Right ventricle myocardium superior (tissue), 1 donor: ENCODE measurements around the gene P4HTM. TPM values are rescaled to one million over a fixed set of nuclear protein-coding genes. Genes with fewer than 3 reads are reported as not detected.

ENCODE experiments used
- ATAC-seq: fragments of 200-7000 bp; cut with Tn5 transposase; one replicate; pipeline ENCODE4 v1.9.1; 2020; ENCODE audit warnings: mild to moderate bottlenecking; ENCODE audit not compliant: poor library complexity
- DNase-seq: peaks from one replicate; pipeline ENCODE4 v3.0.0-alpha.2; 2020
- intact Hi-C: fragments of 100-400 bp; cut with DNase I; formaldehyde crosslinking; loops from one replicate; pipeline ENCODE4 v1.11.2; 2022
- total RNA-seq: library from RNA; stranded (reverse); fragmentation: NEBNext Ultra II Directional; extraction: Animal tissue kit (Norgen Biotek cat#: 25700); gene quantifications from one replicate; pipeline ENCODE4 v1.2.1, GENCODE V29; 2021
- donor health status: DM: no; HTN: yes; CAD: no; lungs with severe emphysema.

P4HTM gene
- total RNA-seq, 1 donor from 2014 or later, result 25.1 TPM

DNA sequence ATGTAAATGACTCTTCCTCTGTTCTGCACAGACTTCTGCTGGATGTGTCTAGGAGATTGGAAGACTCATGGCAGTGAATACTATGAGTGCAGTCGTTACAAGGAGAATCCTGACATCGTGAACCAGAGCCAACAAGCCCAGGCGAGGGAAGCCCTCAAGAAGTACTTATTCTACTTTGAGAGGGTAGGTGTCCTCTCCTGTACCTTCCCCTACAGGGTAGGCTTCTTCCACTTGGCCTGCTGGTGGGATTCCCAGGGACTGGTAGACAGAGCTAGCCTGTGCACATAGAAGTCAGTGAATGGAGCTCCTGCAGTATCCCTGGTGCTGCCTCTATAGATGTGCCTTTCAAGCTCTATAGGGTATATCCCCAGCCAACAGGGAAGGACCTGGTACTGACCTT lies 10.6 kb upstream of the P4HTM start:
- intact Hi-C loops, result no loop called here
- DNase-seq, result no peak
- ATAC-seq, result no peak

DNA sequence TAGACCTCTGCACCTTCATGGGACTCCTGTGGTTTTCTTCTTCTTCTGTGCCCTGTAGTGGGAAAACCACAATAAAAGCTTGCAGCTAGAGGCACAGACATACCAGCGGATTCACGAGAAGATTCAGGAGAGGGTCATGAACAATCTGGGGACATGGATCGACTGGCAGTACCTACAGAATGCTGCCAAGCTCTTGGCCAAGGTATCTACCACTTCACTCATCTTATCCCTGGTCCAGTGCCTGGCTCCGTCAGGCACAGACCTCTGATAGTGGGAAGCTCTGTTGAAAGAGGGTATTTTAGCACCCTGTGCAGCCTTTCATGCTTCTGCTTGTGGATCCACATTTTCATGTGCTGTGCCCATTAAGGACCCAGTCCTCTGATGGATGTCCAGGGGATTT lies 9.7 kb upstream of the P4HTM start:
- intact Hi-C loops, result no loop called here
- ATAC-seq (peak; percentile 66), DNase-seq (no peak)

DNA sequence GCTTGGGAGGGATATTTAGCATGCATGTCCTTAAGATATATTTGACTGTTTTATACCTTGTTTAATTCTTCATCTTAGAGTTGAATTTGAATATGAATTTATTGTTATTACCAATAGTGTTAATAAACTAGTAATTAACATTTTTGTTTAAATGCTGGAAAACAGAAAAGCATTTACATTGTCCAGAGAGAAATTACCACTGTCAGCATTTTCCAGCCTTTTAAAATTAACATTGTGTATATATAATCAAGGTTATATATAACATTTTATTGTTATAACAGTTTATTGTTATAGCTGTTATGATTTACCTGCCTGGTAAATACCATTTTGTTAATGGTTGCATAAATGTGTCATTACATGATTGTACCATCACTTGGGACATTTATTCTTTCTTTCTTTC lies 8.0 kb upstream of the P4HTM start:
- intact Hi-C loops, result no loop called here
- ATAC-seq (no peak), DNase-seq (no peak)

DNA sequence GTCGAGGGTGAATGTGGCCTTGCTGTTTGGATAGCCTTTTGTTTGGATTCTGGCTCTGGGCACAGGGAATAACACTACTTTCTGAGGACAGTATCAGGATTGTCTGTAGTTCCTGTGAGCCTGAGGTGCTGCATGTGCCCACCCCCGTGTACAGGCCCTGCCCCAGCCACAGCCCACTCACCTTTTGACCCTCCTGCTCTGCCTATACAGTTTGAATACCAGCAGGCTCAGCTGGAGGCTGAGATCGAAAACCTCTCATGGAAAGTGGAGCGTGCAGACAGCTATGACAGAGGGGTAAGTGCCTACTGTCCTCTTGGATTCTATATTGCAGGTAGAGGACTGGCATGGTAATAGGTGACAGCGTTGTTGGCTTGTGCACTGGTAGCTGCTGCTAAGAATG lies 7.4 kb upstream of the P4HTM start:
- ATAC-seq (no peak), DNase-seq (no peak)
- intact Hi-C loops, result no loop called here

DNA sequence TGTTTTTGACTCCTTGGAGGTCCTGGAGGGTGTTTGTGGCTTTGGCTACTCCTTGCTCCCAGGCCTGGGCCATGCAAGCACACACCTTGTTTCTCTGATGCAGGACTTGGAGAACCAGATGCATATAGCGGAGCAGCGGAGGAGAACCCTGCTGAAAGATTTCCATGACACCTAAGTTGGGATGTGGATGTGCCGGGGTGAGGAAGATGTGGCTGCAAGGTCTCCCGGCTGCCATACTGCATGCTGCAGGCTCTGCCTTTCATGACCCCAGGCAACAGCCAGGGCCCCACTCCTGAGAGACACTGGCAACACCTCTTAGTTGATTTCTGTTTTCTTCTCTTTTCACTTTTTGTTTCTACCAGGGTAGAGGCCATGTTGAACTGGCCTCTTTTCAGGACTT lies 6.9 kb upstream of the P4HTM start:
- ATAC-seq (no peak), DNase-seq (no peak)
- intact Hi-C loops, result no loop called here

DNA sequence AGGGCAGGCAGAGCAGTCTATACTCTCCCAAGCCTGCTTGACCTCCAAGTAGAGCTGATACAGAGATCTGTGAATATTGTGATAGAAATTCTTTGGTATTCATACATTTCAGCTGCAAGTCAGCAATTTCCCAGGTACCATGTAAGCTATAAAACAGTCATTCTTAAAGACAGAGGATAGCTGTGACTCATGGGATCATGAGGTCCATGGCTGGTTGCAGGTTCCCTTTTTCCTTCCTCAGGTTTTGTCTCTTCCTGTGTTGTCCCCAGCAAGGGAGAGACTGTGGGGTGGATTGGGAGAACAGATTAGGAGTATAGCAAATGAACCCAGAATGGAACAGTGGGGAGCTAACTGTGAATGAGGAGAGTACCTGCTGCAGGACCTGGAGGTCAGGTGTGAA lies 5.4 kb upstream of the P4HTM start:
- intact Hi-C loops, result no loop called here
- no peak for DNase-seq
- no peak for ATAC-seq

DNA sequence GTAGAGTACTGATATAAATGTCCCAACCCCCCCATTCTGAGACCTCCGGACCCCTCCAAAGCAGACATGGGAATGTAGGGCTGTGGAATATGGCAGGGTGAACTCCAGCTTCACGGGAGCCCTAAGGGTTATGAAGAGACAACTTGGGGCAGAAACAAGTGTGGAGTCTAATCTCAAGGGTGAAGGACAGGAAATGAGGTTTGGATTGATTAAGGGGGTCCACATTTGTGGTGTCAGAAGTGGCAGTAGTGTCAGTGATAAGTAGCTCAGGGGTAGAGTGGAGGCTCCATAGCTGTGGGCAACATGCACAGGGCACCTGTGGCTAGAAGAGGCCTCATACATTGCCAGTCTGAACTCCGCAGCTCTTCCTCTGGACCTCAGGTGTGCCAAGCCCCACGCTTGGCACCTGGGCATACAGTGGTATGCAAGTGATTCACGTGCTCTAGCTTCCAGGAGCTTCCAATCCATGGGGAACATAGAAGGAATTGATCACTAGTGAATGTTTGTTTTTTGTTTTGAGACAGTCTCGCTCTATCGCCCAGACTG lies 4.1 kb upstream of the P4HTM start:
- intact Hi-C loops, result no loop called here
- ATAC-seq, result no peak
- no peak for DNase-seq

DNA sequence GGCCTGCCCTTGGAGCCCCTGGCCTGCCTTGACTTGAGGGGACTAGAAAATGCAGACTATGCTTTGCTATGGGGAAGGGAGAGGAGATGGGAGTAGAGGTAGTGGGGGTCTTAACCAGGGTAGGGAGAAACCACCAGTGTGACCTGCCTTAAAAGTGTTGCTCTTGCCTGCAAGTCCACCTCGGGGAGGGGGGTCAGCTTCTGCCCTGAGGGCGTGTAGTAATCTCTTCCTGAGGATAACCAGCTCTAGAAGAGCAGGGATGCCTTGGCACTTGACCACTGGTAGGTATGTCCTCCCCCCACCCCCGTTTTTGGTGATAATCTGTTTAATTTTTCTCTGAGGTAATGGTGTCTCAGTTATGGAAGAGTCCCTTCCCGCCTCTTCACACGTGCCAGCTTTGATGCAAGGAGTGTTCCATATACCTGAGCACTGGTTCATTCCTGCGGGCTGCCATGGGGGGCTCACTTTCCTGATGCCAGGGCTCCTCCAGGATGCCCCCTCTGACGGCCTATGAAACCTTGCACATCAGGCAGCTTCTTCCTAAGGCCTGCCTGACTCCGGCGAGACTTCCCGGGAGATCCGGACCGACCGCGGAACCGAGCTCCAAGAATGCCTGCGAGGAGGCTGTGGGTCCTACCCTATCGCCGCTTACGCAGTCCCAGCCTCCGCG lies 780 bp upstream of the P4HTM start:
- no peak for DNase-seq
- ATAC-seq, result no peak
- intact Hi-C loops, result no loop called here

DNA sequence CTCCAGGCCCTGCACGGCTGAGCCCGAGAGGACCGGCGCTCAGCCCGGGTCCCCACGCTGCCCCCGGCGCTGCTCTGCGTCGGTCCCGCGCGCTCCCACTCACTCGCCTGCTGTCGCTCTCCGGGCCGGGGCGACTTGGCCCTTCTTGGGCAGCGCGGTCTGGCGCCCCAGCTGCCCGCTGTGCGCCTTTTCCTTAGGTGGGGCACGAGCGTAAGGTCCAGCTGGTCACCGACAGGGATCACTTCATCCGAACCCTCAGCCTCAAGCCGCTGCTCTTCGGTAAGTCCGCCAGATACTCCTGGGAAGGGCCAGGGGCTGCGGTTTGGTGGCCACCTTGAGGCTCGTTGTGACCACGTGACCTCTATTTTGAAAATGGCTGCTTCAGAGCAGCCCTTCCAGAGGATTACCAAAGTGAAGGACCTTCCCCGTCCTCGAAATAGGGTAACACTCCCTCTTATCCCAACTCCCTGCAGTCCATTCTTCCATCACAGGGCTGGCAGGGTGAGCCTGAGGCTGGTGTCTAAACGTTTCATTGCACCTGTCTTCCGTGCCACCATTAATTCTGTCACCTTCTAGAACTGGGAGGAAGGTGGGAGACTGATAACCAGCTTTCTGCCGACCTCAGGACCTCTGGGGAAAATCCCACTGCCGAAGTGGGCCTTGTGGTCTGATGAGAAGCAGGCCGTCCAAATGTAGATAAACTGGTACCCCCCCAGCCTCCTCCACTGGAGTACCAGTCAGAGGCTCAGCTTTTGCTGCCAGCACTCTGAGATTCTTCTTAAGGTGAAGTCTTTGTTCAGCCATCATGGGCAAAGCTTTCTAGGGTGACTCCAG lies 812 bp downstream of the P4HTM start:
- intact Hi-C loops, result loop anchor here (10.0 kb wide), 1 partner anchor 454 kb away; no protein-coding TSS in a partner anchor
- ATAC-seq, result peak; percentile 32
- DNase-seq, result no peak

DNA sequence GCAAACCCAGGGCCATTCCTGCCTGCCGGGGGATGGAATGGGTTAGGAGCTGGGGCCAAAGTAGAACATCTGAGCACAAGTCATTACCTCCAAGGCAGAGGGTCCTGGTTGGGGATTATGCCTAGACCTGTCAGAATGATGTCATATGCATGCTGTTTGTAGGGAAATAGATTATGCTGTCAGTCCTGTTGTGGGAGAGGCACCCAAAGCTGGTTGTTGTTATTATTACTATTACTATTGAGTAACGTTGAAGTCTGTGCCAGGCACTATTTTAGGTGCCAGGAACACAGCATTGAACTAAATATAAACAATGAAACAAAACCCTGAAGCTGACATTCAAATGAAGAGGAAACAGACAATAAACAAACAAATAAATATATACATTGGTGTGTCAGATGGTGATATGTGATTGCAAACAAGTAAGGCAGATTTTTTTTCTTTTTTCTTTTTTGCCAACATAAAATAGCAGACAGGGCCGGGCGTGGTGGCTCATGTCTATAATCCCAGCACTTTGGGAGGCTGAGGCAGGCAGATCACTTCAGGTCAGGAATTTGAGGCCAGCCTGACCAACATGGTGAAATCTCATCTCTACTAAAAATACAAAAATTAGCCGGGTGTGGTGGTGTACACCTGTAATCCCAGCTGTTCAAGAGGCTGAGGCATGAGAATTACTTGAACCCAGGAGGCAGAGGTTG lies 2.0 kb downstream of the P4HTM start:
- DNase-seq, result no peak
- no peak for ATAC-seq
- intact Hi-C loops, result loop anchor here (10.0 kb wide), 1 partner anchor 453 kb away; no protein-coding TSS in a partner anchor

DNA sequence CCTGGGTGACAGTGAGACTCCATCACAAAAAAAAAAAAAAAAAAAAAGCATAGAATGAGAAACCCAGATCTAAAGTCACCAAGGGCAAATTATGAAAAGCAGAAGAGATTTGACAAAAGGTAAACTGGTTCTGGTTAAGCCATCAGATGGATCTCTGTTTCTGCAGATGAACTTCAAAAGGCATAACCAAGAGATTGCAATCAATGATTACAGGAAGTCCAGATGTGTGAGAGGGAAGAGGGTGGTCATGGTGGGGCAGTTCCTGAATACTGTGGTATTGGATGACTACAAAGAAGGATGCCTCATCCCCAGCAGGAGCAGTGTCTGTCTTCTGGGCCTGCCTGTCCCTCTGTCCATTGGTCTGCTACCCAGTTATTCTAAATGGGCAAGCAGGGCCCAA lies 3.8 kb downstream of the P4HTM start:
- ATAC-seq, result no peak
- intact Hi-C loops, result loop anchor here (10.0 kb wide), 1 partner anchor 451 kb away; no protein-coding TSS in a partner anchor

DNA sequence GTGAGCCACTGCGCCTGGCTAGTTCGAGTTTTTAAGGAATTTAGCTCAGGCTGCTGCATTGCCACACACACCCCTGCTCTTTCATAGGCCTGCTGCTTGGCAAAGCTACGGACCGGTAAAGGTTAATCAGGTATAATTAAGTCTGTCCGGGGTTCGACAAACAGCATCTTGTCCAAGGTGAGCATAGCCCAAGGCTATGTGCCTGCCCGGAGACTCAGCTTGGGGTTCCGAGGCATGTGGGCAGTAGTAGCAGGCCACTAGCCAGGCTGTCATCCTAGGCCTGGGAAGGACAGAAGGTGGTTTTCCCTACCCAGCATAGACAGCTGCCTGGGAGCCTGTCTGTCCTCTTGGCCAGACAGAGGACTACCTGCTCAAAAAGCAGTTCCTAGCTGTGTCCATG lies 6.6 kb downstream of the P4HTM start:
- ATAC-seq (no peak), DNase-seq (no peak)
- intact Hi-C loops, result loop anchor here (10.0 kb wide), 1 partner anchor 448 kb away; no protein-coding TSS in a partner anchor

More for the DNA sequence above, 3.8 kb downstream of the P4HTM start:
- DNase-seq, result no peak

DNA sequence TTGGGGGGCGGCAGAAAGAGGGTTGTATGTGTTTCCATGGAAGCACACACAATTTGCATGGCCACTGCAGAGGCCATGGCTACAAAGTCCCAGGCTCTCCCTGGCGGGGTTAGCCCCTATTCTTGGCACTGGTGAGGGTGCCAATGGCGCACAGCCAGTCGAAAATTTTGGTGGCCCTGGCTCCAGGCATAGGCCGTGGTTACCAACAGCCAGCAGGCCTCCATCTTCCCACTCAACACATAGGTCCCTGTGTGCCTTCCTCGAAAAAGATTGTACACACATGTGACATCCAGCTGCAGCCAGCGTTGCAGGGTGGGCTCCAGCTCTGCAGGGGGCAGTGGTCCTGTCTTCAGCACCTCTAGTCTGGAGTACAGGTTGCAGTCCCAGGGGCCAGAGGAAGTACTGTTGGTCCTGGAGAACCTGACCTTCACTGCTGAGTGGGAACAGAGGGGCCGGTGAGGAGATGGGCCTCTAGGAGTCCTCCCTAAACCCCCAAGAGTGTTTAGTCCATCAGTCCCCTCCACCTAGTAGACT lies 7.1 kb downstream of the P4HTM start:
- ATAC-seq, result no peak
- DNase-seq, result no peak
- intact Hi-C loops, result loop anchor here (10.0 kb wide), 1 partner anchor 448 kb away; no protein-coding TSS in a partner anchor

DNA sequence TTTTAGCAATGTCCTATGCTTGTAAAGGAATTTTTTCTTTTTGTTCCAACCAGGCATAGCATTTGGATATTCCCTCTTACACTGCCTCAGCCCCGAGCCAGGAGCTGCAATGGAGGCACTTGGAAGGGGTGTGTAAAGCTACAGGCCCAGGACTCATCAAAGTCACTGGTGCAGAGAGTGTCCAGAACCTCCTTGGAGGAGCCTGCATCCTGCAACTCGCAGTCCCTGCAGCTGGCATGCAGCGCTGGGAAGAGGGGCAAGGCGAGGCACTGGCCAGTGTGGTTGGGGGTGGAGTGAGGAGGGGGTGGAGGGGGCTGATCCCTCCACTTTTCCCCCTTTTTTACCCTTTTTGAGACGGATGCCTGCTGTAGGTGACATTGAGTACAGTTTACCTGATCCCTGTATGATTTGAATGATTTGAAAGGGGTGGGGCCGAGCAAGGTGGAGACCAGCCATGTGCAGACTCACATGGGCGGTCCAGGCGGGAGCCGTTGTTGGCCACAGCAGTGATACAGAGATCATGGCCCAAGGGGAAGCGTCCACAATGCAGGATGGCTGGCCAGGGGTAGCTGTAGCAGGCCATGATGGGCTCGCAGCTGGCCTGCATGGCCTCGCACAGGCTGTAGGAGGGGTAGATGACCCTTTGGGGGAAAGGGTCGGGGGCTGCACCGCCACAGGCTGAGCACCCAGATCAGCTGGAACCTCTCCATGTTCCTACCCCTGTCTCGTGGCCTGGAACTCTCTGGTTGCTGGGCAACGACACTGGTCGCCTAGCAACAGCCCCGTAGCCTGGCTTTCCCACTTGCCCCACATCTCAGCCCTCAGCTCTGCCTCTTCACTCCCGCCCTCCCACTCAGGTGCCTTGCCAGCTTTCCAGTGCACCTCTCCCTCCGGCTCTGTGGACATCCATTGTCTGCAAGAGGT lies 7.9 kb downstream of the P4HTM start:
- ATAC-seq (no peak), DNase-seq (no peak)
- intact Hi-C loops, result loop anchor here (10.0 kb wide), 1 partner anchor 447 kb away; no protein-coding TSS in a partner anchor

DNA sequence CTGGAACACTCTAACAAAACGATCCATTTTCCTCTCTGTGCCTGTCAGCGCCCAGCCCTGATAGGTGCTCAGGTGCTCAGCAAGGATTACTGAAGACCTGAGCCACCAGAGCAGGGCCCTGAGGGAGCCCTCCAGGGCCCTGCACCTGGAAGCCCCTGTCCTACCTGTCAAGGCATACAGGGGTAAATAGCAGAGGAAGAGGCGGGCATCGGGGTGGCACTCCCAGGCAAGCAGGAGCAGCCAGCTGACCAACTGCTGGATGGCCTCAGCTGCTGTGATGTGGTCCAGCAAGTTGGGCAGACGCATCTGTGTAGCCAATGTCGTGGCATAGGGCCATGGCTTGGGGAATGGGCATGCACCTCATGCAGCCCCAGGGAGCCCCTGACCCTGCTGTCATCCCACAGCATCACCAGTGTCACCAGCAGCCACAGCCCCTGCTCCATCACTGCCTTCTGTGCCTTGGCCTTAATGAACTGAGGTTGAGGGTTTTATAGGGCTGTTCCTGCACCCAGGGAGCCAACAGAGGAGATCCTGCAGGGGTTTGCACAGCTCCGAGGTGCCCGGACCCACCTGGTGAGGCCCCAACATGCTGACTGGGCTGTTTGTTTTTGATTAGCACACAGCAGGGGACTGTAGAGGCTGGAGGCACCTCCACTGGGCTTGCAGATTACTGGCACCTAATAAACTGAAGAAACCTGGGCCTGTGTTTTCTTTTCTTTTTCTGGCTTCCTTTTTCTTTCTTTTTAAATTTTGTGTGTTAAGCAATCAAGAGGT lies 9.2 kb downstream of the P4HTM start:
- DNase-seq, result no peak
- ATAC-seq, result no peak
- intact Hi-C loops, result loop anchor here (10.0 kb wide), 1 partner anchor 446 kb away; no protein-coding TSS in a partner anchor

DNA sequence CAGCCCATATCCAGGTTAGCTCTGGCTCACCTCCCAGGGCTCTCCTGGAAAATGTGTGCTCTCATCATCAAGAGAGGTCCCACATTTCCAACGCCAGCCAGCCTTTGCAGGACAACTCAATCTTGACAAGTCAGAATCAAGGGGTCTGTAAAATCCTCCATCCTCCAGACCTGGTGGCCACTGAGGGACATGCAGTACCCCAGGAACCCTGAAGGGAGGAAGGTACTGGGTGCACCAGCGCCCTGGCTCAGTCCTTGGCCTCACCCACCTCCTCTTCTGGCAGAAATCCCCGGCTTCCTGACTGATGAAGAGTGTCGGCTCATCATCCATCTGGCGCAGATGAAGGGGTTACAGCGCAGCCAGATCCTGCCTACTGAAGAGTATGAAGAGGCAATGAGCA lies 11.1 kb downstream of the P4HTM start:
- ATAC-seq (no peak), DNase-seq (no peak)
- intact Hi-C loops, result no loop called here
